ENCODE measurements around the gene CLEC18B.
"Not testable (repeated sequence)": the region's sequence is repeated elsewhere in the genome, so short reads cannot be mapped to it uniquely, and the experiment has no call there.

DNA sequence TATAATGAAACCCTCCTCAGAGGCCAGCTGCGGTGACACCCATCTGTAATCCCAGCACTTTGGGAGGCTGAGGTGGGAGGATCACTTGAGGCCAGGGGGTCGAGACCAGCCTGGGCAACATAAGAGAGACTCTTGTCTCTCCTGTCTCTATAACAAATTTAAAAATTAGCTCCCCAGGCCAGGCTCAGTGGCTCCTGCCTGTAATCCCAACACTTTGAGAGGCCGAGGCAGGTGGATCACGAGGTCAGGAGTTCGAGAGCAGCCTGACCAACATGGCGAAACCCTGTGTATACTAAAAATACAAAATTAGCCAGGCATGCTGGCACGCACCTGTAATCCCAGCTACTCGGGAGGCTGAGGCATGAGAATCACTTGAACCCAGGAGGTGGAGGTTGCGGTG lies 27.1 kb downstream of the CLEC18B start:
- TF ChIP-seq, protein P1, sequence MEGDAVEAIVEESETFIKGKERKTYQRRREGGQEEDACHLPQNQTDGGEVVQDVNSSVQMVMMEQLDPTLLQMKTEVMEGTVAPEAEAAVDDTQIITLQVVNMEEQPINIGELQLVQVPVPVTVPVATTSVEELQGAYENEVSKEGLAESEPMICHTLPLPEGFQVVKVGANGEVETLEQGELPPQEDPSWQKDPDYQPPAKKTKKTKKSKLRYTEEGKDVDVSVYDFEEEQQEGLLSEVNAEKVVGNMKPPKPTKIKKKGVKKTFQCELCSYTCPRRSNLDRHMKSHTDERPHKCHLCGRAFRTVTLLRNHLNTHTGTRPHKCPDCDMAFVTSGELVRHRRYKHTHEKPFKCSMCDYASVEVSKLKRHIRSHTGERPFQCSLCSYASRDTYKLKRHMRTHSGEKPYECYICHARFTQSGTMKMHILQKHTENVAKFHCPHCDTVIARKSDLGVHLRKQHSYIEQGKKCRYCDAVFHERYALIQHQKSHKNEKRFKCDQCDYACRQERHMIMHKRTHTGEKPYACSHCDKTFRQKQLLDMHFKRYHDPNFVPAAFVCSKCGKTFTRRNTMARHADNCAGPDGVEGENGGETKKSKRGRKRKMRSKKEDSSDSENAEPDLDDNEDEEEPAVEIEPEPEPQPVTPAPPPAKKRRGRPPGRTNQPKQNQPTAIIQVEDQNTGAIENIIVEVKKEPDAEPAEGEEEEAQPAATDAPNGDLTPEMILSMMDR (IDR thresholded peaks at IDR 0.05; ENCODE audit: insufficient read depth, low read depth, low read length), result not testable (repeated sequence)
- not testable (repeated sequence) for TF ChIP-seq EZH2 (IDR thresholded peaks at IDR 0.05; ENCODE audit: insufficient read depth, low read length)

Data from astrocyte (in vitro differentiated cells and primary cell).